ENCODE measurements around the gene PRORP. TPM values are rescaled to one million over a fixed set of nuclear protein-coding genes. Genes with fewer than 3 reads are reported as not detected.
A peak's percentile ranks its signal among the peaks of the same experiment; 100 is the strongest.

The PRORP gene
- total and polyA plus RNA-seq, 2 of the 13 experiments (the other 11 are each of a cell fraction or from before 2014, with no cell fraction given), result 48.9 to 88.7 TPM

DNA sequence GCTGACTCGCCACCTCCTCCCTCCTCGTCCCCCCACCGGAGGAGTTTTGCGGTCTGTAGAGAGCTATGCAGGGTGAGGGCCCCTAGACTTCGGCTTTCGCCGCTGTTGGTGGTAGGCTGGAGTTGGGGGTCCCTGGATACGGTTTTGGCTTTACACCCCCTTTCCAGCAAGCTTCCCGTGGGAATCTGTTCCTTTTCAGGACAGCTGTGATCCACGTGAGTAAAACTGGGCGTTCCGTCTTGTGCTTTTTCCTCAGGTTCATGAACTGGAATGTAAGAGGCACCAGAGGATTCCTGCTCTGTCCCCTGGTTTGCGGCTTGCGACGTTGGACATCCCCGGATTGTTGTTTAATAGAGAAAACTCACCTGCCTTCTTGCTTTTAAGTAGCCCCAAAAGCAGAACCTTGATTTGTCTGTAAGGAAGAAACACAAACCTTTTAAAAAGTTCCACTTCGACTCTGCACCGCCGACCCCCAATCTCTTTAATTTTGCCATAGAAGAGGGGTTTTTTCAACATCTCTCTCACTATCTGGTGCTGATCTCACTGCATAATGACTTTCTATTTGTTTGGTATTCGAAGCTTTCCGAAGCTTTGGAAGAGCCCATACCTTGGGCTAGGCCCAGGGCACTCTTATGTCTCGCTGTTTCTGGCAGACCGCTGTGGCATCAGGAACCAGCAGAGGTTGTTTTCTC lies 490 bp downstream of the PRORP start (continued):
- TF ChIP-seq, protein P1, sequence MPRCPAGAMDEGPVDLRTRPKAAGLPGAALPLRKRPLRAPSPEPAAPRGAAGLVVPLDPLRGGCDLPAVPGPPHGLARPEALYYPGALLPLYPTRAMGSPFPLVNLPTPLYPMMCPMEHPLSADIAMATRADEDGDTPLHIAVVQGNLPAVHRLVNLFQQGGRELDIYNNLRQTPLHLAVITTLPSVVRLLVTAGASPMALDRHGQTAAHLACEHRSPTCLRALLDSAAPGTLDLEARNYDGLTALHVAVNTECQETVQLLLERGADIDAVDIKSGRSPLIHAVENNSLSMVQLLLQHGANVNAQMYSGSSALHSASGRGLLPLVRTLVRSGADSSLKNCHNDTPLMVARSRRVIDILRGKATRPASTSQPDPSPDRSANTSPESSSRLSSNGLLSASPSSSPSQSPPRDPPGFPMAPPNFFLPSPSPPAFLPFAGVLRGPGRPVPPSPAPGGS (CRISPR knock-in tag; IDR thresholded peaks at IDR 0.05), result no peak
- TF ChIP-seq ISX (CRISPR knock-in tag; conservative IDR thresholded peaks at IDR 0.05), result no peak
- no peak for TF ChIP-seq ZBTB42 (CRISPR knock-in tag; IDR thresholded peaks at IDR 0.05)
- TF ChIP-seq, protein P2, sequence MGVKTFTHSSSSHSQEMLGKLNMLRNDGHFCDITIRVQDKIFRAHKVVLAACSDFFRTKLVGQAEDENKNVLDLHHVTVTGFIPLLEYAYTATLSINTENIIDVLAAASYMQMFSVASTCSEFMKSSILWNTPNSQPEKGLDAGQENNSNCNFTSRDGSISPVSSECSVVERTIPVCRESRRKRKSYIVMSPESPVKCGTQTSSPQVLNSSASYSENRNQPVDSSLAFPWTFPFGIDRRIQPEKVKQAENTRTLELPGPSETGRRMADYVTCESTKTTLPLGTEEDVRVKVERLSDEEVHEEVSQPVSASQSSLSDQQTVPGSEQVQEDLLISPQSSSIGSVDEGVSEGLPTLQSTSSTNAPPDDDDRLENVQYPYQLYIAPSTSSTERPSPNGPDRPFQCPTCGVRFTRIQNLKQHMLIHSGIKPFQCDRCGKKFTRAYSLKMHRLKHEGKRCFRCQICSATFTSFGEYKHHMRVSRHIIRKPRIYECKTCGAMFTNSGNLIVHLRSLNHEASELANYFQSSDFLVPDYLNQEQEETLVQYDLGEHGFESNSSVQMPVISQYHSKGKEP (CRISPR knock-in tag; IDR thresholded peaks at IDR 0.05), result no peak
- no peak for TF ChIP-seq HOXA7 (CRISPR knock-in tag; IDR thresholded peaks at IDR 0.05)
- no peak for TF ChIP-seq ZSCAN9 (CRISPR knock-in tag; IDR thresholded peaks at IDR 0.05; ENCODE audit: borderline replicate concordance)
- no peak for TF ChIP-seq FLYWCH1 (CRISPR knock-in tag; IDR thresholded peaks at IDR 0.05)
- no peak for TF ChIP-seq HES4 (CRISPR knock-in tag; IDR thresholded peaks at IDR 0.05; ENCODE audit: borderline replicate concordance)
- 0 out of 2 replicates have a peak, but pooled peaks have one; percentile 24 for TF ChIP-seq SMAD3 (CRISPR knock-in tag; IDR thresholded peaks at IDR 0.05)
- no peak for TF ChIP-seq ZFAT (CRISPR knock-in tag; conservative IDR thresholded peaks at IDR 0.05)
- TF ChIP-seq, protein P3, sequence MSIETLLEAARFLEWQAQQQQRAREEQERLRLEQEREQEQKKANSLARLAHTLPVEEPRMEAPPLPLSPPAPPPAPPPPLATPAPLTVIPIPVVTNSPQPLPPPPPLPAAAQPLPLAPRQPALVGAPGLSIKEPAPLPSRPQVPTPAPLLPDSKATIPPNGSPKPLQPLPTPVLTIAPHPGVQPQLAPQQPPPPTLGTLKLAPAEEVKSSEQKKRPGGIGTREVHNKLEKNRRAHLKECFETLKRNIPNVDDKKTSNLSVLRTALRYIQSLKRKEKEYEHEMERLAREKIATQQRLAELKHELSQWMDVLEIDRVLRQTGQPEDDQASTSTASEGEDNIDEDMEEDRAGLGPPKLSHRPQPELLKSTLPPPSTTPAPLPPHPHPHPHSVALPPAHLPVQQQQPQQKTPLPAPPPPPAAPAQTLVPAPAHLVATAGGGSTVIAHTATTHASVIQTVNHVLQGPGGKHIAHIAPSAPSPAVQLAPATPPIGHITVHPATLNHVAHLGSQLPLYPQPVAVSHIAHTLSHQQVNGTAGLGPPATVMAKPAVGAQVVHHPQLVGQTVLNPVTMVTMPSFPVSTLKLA (IDR thresholded peaks at IDR 0.05), result no peak
- TF ChIP-seq, protein P4, sequence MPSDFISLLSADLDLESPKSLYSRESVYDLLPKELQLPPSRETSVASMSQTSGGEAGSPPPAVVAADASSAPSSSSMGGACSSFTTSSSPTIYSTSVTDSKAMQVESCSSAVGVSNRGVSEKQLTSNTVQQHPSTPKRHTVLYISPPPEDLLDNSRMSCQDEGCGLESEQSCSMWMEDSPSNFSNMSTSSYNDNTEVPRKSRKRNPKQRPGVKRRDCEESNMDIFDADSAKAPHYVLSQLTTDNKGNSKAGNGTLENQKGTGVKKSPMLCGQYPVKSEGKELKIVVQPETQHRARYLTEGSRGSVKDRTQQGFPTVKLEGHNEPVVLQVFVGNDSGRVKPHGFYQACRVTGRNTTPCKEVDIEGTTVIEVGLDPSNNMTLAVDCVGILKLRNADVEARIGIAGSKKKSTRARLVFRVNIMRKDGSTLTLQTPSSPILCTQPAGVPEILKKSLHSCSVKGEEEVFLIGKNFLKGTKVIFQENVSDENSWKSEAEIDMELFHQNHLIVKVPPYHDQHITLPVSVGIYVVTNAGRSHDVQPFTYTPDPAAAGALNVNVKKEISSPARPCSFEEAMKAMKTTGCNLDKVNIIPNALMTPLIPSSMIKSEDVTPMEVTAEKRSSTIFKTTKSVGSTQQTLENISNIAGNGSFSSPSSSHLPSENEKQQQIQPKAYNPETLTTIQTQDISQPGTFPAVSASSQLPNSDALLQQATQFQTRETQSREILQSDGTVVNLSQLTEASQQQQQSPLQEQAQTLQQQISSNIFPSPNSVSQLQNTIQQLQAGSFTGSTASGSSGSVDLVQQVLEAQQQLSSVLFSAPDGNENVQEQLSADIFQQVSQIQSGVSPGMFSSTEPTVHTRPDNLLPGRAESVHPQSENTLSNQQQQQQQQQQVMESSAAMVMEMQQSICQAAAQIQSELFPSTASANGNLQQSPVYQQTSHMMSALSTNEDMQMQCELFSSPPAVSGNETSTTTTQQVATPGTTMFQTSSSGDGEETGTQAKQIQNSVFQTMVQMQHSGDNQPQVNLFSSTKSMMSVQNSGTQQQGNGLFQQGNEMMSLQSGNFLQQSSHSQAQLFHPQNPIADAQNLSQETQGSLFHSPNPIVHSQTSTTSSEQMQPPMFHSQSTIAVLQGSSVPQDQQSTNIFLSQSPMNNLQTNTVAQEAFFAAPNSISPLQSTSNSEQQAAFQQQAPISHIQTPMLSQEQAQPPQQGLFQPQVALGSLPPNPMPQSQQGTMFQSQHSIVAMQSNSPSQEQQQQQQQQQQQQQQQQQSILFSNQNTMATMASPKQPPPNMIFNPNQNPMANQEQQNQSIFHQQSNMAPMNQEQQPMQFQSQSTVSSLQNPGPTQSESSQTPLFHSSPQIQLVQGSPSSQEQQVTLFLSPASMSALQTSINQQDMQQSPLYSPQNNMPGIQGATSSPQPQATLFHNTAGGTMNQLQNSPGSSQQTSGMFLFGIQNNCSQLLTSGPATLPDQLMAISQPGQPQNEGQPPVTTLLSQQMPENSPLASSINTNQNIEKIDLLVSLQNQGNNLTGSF (CRISPR knock-in tag; IDR thresholded peaks at IDR 0.05), result no peak
- TF ChIP-seq TEAD3 (CRISPR knock-in tag; optimal IDR thresholded peaks at IDR 0.05; ENCODE audit: borderline replicate concordance), result no peak
- no peak for TF ChIP-seq BCL6 (CRISPR knock-in tag; IDR thresholded peaks at IDR 0.05)
- TF ChIP-seq CC2D1A (CRISPR knock-in tag; IDR thresholded peaks at IDR 0.05), result peak; percentile 12; the same call in 1 of the 2 replicates
- TF ChIP-seq, protein P5, sequence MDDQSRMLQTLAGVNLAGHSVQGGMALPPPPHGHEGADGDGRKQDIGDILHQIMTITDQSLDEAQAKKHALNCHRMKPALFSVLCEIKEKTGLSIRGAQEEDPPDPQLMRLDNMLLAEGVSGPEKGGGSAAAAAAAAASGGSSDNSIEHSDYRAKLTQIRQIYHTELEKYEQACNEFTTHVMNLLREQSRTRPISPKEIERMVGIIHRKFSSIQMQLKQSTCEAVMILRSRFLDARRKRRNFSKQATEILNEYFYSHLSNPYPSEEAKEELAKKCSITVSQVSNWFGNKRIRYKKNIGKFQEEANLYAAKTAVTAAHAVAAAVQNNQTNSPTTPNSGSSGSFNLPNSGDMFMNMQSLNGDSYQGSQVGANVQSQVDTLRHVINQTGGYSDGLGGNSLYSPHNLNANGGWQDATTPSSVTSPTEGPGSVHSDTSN (CRISPR knock-in tag; IDR thresholded peaks at IDR 0.05; ENCODE audit: borderline replicate concordance), result no peak

Measured in HepG2 (cell line).